Prostate gland (tissue), 2 donors: ENCODE data around the gene UBL5. TPM values are rescaled to one million over a fixed set of nuclear protein-coding genes. Genes with fewer than 3 reads are reported as not detected.

Source experiments
- DNase-seq: peaks from one replicate; pipeline ENCODE4 v3.0.0-alpha.2; 2019; ENCODE audit warnings: low spot score
- H3K27ac ChIP-seq, 2 donors: fragments of 200-600 bp; sonication (generic); 2 replicates each; pipeline ENCODE4 v1.5.1; 2017 to 2019
- H3K27me3 ChIP-seq: fragments of 200-600 bp; sonication (generic); replicated peaks from 2 replicates; pipeline ENCODE4 v1.5.1; 2019; ENCODE audit not compliant: insufficient read depth
- H3K36me3 ChIP-seq, 2 donors: fragments of 200-600 bp; sonication (generic); 1 replicate in 1 of 2; 2 replicates in 1 of 2; pipeline versions ENCODE4 v1.5.1 to v1.8.1; 2017 to 2019
- H3K4me1 ChIP-seq: fragments of 200-600 bp; sonication (generic); replicated peaks from 2 replicates; pipeline ENCODE4 v1.5.1; 2019
- H3K4me3 ChIP-seq, 2 donors: fragments of 200-600 bp; sonication (generic); 2 replicates each; pipeline ENCODE4 v1.5.1; 2017 to 2019
- H3K9me3 ChIP-seq: fragments of 200-600 bp; sonication (generic); 2 replicates; pipeline ENCODE4 v1.5.1; 2017
- CTCF ChIP-seq, 4 experiments: fragments of 200-600 bp in 2 of 4; fragments of 450-650 bp in 2 of 4; sonication (generic) in 2 of 4; IDR thresholded peaks; 1 replicate in 3 of 4; 2 replicates in 1 of 4; pipeline ENCODE4 v1.5.1; 2016 to 2019; ENCODE audit warnings: antibody characterized with exemption in 4 of 4, mild to moderate bottlenecking in 2 of 4, moderate library complexity in 2 of 4
- POLR2A ChIP-seq: fragments of 450-650 bp; IDR thresholded peaks from one replicate; pipeline ENCODE4 v1.6.1; 2016; ENCODE audit warnings: antibody characterized with exemption, mild to moderate bottlenecking
- POLR2AphosphoS5 ChIP-seq: sonication (generic); formaldehyde crosslinking; IDR thresholded peaks from one replicate; pipeline ENCODE4 v1.6.1; 2017; ENCODE audit warnings: antibody characterized with exemption
- WGBS: methylation state at CpG from one replicate; pipeline ENCODE4 v1.1.5; 2018; 5-methylcytosine and 5-hydroxymethylcytosine counted together
- intact Hi-C: fragments of 100-400 bp; cut with DNase I; formaldehyde crosslinking; loops from one replicate; pipeline ENCODE4 v1.14.2; 2022
- total RNA-seq, 2 donors: library from RNA; depleted of rRNA; stranded (reverse); fragments of >200 nt; gene quantifications; one replicate each; pipeline ENCODE4 v1.1.0, GENCODE V29; 2016

UBL5 gene
- total RNA-seq, 2 donors from 2014 or later = 543 to 675 TPM

- no peaks in the 10 kb centered on the region for H3K9me3 ChIP-seq
- H3K4me1 ChIP-seq = peaks cover 7% of the 10 kb centered on the region
- WGBS = 21% methylated on average over 13 of the region's 13 CpGs
- peak overlapping the region; percentile 93 to 94 for H3K4me3 ChIP-seq
- no peaks in the 10 kb centered on the region for H3K27me3 ChIP-seq
- intact Hi-C loops = no loop called here
- no peak for DNase-seq
- H3K27ac ChIP-seq = peak overlapping the region; percentile 81 to 88
- TF ChIP-seq POLR2AphosphoS5 = no peak
- no peak for TF ChIP-seq POLR2A
- TF ChIP-seq CTCF (IDR thresholded peaks at IDR 0.05) = no peak
- peaks cover 0 to 10% of the 10 kb centered on the region in 2 donors for H3K36me3 ChIP-seq
These were observed 889 bp downstream of the UBL5 start for GRCh38 chr19:9828551-9829063.

DNA sequence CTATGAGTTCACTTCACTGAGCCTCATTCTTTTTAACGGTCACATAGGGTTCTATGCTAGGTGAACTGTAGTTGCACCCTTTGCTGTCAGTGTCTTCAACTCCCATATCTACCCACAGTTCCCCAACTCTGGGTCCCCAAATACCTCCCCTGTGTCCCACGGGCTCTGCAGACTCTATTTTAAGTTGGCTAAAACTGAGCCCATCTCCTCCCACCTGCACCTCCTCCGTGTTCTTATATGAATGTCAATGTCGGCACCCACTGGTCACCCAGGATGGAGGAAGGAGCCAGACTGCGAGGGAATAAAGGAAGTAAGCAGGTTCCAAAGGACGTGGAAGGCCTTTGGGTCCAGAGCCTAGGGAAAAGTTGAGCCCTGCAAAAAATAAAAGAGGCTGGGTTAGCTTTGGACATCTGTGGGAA lies 6.6 kb downstream of the UBL5 start:
- H3K9me3 ChIP-seq = no peaks in the 10 kb centered on the region
- H3K27ac ChIP-seq = peak overlapping the region; percentile 55 to 72
- H3K27me3 ChIP-seq = no peaks in the 10 kb centered on the region
- H3K4me1 ChIP-seq = peaks cover 12% of the 10 kb centered on the region
- 66% methylated on average over 6 of the region's 6 CpGs for WGBS
- H3K36me3 ChIP-seq = peaks cover 0 to 10% of the 10 kb centered on the region in 2 donors
- intact Hi-C loops = no loop called here
- peak overlapping the region; percentile 78 to 92 for H3K4me3 ChIP-seq
- no peak for DNase-seq
- TF ChIP-seq POLR2A = no peak
- TF ChIP-seq CTCF (IDR thresholded peaks at IDR 0.05) = no peak
- TF ChIP-seq POLR2AphosphoS5 = no peak

DNA sequence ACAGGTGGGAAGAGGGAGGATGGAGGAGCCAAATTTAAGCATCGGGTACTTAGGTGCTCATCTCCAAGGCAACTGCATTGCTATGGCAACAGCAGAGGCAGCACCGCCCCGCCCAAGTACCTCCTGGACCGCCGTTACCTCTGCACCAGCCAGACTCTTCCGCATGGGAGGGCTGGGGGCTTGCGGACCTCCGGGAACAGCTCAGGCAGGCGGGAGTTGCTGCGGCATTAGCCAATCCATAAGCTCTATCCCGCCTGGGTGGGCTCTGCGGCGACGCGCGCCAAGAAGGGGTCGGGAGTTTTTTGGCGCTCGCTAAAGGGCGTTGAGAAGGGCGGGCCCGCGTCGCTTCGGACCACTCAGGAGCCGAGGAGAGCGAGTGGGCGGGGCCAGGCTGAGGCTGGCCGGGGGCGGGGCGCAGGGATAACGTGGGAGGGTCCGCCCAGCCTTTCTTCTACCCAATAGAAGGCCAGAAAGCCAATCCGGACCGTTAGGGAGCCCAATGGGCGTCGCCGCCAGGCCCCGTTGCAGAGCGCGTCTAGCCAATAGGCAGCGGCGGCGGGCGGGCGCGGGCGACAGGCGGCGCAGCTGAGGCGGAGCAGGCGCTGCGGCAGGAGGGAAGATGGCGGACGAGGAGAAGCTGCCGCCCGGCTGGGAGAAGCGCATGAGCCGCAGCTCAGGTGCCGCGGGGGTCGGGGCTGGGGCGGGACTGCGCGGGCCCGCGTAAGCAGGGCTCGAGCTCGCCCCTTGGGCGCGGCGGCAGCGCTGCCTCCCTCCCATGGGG lies 7.2 kb downstream of the UBL5 start, which contains the start of gene PIN1:
Gene PIN1 (plus strand): TSS at position 593 of the 781 bp plus-strand sequence. CDS start 27 bp downstream, at position 620.
- peak within 1 kb of the TSS; percentile 72 for H3K27ac ChIP-seq
- intact Hi-C loops = no loop called here

GRCh38 chr19:9835507-9835949 lies 7.8 kb downstream of the UBL5 start:
- Histone ChIP-seq H3K4me3 (peak overlapping the region; percentile 78 to 92), H3K36me3 (no peaks in the 10 kb centered on the region), H3K27ac (peak overlapping the region; percentile 72), H3K27me3 (no peaks in the 10 kb centered on the region), H3K9me3 (no peaks in the 10 kb centered on the region), H3K4me1 (peaks cover 12% of the 10 kb centered on the region)
- DNase-seq = no peak
- WGBS = 1% methylated on average over 24 of the region's 28 CpGs
- intact Hi-C loops = no loop called here
- TF ChIP-seq POLR2A = no peak
- no peak for TF ChIP-seq CTCF (IDR thresholded peaks at IDR 0.05)
- TF ChIP-seq POLR2AphosphoS5 = no peak

More for the DNA sequence above, 7.2 kb downstream of the UBL5 start, which contains the start of gene PIN1:
- under 1% methylated on average over 55 of the region's 73 CpGs for WGBS
- H3K4me1 ChIP-seq = peaks cover 12% of the 10 kb centered on the region
- TF ChIP-seq POLR2A = no peak
- peak; percentile 44 to 93 (median 75) for TF ChIP-seq CTCF (IDR thresholded peaks at IDR 0.05)
- peak; percentile 91 for TF ChIP-seq POLR2AphosphoS5
- no peaks in the 10 kb centered on the region for H3K27me3 ChIP-seq
- H3K9me3 ChIP-seq = no peaks in the 10 kb centered on the region
- H3K36me3 ChIP-seq = peaks cover 0 to 4% of the 10 kb centered on the region in 2 donors
- DNase-seq = peak; percentile 99
- peak within 1 kb of the TSS; percentile 78 to 92 for H3K4me3 ChIP-seq
